ENCODE measurements around the gene SPINK4.
A peak's percentile ranks its signal among the peaks of the same experiment; 100 is the strongest.

Gene SPINK4

DNA sequence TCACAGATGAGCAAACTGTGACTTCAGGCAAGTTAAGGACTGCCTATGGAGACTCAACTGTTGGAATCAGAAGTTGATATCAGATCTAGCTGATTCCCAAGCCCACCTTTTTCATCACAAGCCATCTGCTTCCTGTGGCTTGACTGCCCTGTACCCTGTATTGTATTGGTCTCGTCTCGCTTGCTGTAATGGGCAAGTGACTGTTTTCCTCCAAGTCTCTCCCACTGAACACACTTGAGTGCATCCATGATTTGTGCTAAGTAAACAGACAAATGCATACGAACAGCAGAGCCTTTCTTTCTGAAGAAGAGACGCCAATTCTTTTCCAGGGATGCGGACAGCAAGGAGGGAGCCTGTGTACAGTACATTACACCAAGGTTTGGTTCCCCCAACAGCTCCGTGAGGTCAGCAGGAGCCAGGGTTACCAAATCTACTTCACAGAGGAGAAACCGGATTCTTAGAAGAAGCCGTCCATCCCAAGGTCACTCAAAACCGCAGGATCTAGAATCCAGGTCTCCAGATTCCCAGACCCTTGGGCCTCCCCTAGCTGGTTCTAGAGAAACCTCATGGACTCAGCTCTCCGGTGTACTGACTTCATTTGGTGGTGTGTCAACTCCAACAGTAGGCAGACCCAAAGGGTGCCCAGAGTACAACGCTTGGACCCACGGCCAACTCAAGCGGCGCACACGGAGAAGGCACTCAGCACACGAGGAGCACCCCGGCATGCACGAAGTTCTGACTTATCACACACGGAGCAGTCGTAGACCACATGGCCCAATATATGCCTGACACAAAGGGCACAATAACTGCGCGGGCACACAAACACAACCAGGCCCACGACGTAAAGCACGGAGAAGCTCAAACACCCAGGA is 23.4 kb downstream of the SPINK4 start:
- DNase-seq, result no peak

DNA sequence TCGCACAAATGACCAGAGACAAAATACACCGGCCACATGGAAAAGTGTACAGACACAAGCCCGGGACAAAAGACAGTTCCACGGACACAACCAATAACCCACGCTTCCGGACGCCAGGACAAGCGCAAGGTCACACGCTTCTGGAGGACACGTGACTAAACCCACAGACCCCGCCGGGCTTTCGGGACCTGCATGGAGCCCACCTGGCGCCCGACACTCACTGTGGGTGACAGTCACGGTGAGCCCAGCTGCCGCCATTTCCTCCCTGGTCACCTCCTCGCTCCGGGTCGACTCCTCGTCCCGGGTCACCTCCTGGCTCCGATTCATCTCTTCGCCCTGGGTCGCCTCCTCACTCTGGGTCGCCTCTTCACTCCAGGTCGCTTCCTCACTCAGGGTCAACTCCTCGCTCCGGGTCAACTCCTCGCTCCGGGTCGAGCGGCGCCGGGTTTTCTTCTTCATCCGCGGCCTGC is 24.1 kb downstream of the SPINK4 start:
- no peak for DNase-seq

- peak; percentile 59 for DNase-seq
These were observed 24.7 kb downstream of the SPINK4 start, which contains the start of the genes BAG1 and CHMP5 for GRCh38 chr9:33264473-33265177. BAG1 (minus strand) TSS chr9:33264708. CHMP5 (plus strand) TSS chr9:33265049; CDS start chr9:33265079, 30 bp downstream.

GRCh38 chr9:33265211-33265865 is 25.4 kb downstream of the SPINK4 start:
- no peak for DNase-seq

DNA sequence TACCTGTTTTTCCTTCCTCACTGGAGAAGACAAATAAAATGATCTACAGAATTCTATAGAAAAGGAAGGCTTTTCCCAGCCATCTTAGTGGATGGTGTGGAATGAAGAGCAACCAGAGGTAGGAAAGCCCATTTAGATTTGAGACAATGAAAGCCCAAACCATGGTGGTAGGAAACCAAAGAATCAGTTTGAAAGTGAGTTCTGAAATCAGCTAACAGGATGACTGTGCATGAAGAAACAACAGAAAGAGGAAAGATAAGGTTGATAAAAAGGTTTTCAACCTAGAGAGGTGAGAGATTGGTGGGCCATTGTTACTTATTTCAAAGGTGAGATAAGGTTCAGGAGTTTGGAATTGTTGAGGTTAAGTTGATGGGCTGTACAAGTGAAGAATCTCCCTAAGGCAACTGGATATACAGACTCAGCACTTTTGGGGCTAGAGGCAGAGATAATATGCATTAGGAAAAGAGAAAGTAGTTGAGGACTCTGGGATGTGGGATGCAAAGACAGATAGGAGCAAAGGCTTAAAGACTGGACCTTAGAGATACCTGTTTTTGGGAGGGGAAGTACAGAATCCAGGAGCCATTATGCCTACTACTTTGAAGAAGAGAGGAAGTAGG is 27.3 kb downstream of the SPINK4 start:
- DNase-seq, result no peak

DNA sequence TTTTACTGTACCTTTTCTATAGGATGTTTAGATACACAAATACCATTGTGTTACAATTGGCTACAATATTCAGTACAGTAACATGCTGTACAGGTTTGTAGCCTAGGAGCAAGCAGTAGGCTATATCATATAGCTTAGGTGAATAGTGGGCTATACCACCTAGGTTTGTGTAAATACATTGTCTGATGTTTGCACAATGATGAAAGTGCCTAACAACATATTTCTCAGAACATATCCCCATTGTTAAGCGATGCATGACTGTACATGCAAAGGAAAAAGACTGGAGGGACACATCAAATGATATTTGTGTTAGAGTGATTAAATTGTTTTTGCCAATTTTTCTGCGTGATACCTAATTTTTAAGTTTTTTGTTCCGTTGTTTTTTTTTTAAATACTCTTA is 30.2 kb downstream of the SPINK4 start:
- DNase-seq, result no peak

GRCh38 chr9:33272061-33272460 is 32.1 kb downstream of the SPINK4 start:
- no peak for DNase-seq

DNA sequence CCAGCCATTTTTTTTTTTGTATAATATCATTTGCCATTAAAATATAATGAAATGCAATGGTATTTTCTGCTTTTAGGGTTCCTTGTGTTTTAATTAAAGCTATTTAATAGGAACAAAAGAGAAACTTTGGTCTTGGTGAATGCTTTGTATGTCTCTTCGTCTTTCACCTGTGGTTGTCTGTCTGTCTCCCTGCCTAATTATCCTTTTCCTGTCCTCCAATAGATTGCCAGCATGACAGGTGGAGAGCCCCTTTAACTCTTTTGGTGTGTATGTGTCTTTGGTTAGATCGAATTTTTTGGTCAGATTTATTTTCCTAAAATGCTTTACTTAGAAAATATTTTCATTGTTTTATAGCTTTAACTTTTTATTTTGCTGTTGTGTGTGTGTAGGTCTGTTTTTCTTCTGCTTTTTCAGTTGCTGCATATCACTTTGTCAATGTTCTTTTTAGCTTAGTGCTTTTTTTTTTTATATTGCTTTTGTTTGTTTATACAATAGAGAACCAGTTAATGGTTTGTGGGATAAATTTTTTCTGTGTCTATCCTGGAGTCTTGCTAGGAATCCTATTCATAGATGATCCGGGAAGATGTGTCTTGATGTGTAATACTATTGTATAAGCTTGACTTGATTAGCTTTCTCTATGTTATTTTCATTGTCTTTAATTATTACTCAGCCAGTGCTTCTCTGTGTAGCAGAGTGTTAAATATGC is 33.5 kb downstream of the SPINK4 start:
- DNase-seq, result no peak

DNA sequence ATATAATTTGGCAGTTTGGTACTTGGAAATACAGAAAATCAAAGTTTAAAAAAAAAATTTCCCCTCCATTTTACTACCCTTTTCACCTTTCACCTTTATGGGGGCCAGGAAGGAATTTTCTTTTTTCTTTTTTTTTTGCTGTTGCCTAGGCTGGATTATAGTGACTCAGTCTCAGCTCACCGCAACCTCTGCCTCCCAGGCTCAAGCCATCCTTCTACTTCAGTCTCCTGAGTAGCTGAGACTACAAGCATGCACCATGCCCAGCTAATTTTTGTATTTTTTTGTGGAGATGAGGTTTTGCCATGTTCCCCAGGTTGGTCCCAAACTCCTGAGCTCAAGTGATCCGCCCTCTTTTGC is 34.0 kb downstream of the SPINK4 start:
- DNase-seq, result no peak

DNA sequence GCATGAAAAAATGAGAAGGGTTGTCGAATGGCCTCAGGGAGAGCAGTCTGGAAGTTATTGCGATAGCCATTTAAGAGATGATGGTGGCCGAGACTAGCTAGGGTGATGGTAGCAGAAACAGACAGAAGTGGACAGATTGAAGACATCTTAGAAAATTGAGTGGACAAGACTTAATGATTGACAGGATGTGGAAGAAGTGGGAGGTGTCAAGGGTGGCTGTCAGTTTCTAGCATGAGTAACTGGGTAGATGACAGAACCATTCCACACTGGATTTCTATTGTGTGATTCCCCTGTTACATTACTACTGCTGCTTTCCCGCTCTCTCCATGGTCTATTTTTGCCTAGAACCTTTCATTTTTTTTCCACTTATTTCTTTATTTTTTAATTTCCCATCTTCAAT is 37.5 kb downstream of the SPINK4 start:
- DNase-seq, result no peak

- DNase-seq, result no peak
These were observed 45.5 kb downstream of the SPINK4 start for GRCh38 chr9:33285502-33285901.

DNA sequence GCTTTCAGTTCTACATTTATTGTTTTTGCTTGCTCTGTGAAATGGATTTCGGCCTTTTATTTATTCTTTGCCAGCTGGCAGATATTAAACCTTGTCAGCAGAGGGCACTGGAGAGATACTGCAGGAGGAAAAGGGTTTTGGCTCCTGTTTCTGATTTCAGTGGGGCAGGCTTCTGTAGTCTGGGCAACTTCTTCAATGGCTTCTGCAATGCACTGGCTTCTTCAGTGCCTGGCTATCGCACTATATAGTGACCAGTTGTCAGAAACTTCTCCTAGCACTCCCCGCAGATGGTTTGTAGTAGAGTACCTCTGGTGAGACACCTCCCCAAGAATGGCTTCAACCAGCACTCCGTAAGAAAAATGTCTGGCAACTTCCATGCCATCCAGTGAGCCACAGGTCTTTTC is 47.1 kb downstream of the SPINK4 start:
- peak; percentile 6 for DNase-seq

- no peak for DNase-seq
These were observed 48.3 kb downstream of the SPINK4 start for GRCh38 chr9:33288235-33288634.

GRCh38 chr9:33288828-33289483 is 49.0 kb downstream of the SPINK4 start:
- no peak for DNase-seq

DNA sequence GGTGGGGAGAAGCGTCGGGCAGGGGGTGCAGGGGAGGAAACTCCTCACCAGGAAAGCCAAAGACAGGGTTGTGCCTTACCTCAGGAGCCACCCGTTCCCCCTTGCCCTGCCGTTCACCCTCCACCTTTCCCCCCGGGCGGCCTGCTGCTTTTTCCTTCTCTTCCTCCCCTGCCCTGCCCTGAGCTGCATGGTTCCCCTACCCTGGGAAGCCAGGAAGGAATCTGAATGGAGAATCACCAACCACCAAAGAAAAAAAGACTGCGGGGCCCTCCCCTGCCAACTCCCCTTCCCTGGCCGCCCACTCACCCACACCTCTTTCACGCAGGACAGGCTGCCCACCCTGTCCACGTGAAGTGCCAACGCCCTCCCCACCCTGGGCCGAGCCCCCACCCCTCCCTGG is 49.5 kb downstream of the SPINK4 start:
- no peak for DNase-seq

- no peak for DNase-seq
These were observed 49.9 kb downstream of the SPINK4 start for GRCh38 chr9:33289936-33290246.

GRCh38 chr9:33290247-33291030 is 50.5 kb downstream of the SPINK4 start, which contains the start of gene NFX1:
NFX1 (plus strand) TSS chr9:33290516; CDS start chr9:33290573, 57 bp downstream.
- DNase-seq, result peak; percentile 68

DNA sequence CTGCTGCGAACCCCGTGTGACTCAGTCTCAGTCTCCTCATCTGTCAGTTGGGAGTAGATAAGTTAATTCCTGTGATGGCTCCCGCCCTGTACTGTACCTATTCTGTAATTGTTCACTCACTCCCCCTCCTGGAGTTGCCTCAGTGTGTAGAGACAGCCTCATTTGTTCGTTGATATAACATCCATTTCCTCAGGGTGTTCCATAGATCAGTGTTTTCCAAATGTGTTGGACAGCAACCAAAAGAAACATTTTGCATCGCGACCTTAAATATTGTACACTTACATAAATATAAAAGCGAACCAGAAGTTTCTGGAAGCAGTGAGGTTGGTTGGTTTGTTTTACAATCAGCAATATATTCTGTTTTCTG is 51.0 kb downstream of the SPINK4 start:
- no peak for DNase-seq

DNA sequence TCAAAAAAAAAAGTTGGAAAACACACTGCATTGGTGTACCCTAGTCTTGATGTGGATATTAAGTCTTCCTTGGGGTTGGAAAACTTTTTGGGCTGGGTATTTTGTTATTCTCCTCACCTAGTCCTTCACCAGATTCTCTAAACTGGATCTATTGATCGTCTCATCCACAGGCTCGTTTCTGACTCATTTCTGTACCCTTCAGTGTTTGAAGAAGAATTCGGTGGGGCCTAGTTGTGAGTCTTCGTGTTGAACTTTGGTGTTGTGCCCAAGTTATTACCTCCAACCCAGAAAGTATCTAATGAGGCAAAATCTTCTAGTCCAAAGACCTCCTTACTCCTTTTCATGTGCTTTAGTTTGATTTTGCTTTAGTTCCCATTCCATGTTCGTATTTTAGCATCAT is 51.9 kb downstream of the SPINK4 start:
- no peak for DNase-seq

- no peak for DNase-seq
These were observed 53.8 kb downstream of the SPINK4 start for GRCh38 chr9:33293782-33294181.

Measured in SHP77 treated with DMSO at 0.1 percent for 48 hours (cell line).